Colon (tissue), 2 donors: ENCODE measurements around the gene DNMT3A.

ENCODE experiments used
- FAIRE-seq: peaks from 2 replicates; lab custom pipeline; 2012; peaks lifted over from hg19 to GRCh38; lab: Jason Lieb, UNC
- donor health status: control.
- donor health status: control.

DNMT3A gene

GRCh38 chr2:25343187-25343825 lies 1.6 kb upstream of the DNMT3A start:
- FAIRE-seq: no peak

- FAIRE-seq: no peak
These were observed 854 bp upstream of the DNMT3A start for GRCh38 chr2:25342372-25343186.

GRCh38 chr2:25341011-25341727 lies 556 bp downstream of the DNMT3A start:
- no peak for FAIRE-seq

- no peak for FAIRE-seq
These were observed 1.4 kb downstream of the DNMT3A start for GRCh38 chr2:25340181-25340921.

- FAIRE-seq: no peak
These were observed 1.9 kb downstream of the DNMT3A start for GRCh38 chr2:25339791-25340180.

GRCh38 chr2:25339211-25339674 lies 2.5 kb downstream of the DNMT3A start:
- FAIRE-seq: no peak

GRCh38 chr2:25338401-25338800 lies 3.3 kb downstream of the DNMT3A start:
- FAIRE-seq: no peak

GRCh38 chr2:25337891-25338290 lies 3.8 kb downstream of the DNMT3A start:
- FAIRE-seq: no peak

- no peak for FAIRE-seq
These were observed 4.4 kb downstream of the DNMT3A start for GRCh38 chr2:25337276-25337675.

- no peak for FAIRE-seq
These were observed 5.3 kb downstream of the DNMT3A start for GRCh38 chr2:25336383-25336841.

- no peak for FAIRE-seq
These were observed 5.8 kb downstream of the DNMT3A start for GRCh38 chr2:25335971-25336370.

- no peak for FAIRE-seq
These were observed 6.5 kb downstream of the DNMT3A start for GRCh38 chr2:25335204-25335603.

- no peak for FAIRE-seq
These were observed 7.2 kb downstream of the DNMT3A start for GRCh38 chr2:25334482-25334881.

GRCh38 chr2:25333981-25334380 lies 7.7 kb downstream of the DNMT3A start:
- no peak for FAIRE-seq

- no peak for FAIRE-seq
These were observed 9.2 kb downstream of the DNMT3A start for GRCh38 chr2:25332571-25332970.

- FAIRE-seq: no peak
These were observed 9.9 kb downstream of the DNMT3A start for GRCh38 chr2:25331686-25332365.

- no peak for FAIRE-seq
These were observed 10.8 kb downstream of the DNMT3A start for GRCh38 chr2:25330937-25331336.

- no peak for FAIRE-seq
These were observed 11.5 kb downstream of the DNMT3A start for GRCh38 chr2:25330273-25330672.

GRCh38 chr2:25328152-25329085 lies 13.3 kb downstream of the DNMT3A start:
- FAIRE-seq: no peak

GRCh38 chr2:25326326-25327013 lies 15.3 kb downstream of the DNMT3A start:
- FAIRE-seq: no peak
